Activated CD4-positive, CD25-positive, alpha-beta regulatory T cell treated with anti-CD3 and anti-CD28 coated beads, Interleukin-2, amount 50 U/mL, for 16 hours (primary cell): ENCODE measurements around the gene RNASE7.

Experiments used
- DNase-seq: peaks from one replicate; pipeline ENCODE4 v3.0.0-alpha.2; 2020; ENCODE audit warnings: low read depth, low spot score

Gene RNASE7

DNA sequence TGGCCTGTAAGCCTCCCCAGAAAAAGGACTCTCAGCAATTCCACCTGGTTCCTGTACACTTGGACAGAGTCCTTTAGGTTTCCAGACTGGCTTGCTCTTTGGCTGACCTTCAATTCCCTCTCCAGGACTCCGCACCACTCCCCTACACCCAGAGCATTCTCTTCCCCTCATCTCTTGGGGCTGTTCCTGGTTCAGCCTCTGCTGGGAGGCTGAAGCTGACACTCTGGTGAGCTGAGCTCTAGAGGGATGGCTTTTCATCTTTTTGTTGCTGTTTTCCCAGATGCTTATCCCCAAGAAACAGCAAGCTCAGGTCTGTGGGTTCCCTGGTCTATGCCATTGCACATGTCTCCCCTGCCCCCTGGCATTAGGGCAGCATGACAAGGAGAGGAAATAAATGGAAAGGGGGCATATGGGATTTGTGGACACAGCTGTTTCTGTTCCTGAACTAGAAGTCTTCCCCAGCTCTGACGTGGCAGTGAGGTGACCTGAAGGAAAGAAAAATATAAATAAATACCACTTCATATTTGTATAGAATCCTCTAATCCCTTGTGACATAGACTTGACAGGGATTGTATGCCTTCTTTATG, 1.3 kb downstream of the RNASE7 start:
- DNase-seq, result no peak

DNA sequence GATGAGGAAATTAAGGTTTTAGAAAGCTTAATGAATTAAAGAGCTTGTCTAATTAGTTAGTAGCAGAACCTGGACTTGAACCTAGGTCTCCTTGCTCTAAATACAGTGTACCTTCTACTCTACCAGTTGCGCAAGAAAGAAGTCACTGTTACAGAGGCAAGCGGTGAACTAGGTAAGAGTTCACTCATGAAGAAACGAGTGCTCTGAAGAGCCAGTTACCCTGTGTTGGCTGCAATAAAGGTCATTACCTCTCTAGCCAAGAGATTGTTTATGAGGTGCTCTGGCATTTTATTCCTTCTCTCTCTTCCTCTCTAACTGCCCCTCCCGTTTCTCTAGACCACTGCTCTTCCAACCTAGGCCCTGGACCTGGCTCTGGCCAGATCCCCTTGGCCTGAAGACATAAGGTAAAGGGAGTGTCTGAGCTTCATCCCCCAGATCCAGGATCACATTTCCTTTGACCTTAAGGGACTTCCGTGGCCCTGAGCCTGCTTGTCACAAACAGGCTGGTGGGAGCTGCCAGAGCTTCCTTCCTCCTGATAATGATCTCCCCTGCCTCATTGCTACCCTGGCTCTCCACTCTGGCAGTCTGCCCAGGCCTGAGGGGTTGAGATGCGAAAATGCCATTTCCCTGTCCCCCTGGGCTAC, 1.9 kb downstream of the RNASE7 start:
- no peak for DNase-seq

DNA sequence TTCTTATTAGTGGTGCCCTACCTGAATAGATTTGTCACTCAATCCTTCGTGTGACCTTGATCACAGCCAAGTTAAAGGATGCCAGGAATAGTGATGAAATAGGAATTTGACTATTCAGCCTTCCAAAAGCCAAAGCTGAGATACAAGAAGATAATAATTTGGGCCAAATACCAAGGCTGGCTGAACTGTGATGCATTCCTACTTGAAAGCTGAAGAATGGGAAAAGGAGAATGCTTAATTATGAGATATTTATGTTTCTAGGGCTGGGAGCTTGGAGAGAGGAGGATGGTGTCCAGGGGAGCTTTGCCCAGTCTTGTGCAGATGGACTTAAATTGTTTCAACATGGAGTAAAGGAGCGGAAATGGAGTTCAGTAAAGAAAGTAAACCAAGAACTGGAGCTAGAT, 5.2 kb downstream of the RNASE7 start:
- no peak for DNase-seq

DNA sequence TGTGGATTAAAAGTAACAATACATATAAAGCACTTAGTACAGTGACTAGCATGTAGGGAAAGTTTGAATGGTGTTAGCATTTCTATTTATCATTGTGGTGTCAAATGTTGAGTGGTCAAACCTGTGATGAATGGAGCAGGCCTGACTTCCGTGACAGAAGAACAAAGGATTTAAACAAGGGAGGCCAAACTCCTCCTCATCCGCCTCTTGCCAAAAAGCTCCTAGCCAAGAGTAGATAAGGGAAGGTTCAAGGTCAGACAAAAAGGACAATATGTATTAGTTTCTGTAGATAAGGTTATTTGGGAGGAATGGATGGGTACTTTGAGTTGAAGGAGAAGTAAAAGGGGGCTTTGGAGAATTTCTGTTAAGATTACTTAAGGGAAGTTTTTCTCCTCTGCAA, 6.5 kb downstream of the RNASE7 start:
- DNase-seq, result no peak

DNA sequence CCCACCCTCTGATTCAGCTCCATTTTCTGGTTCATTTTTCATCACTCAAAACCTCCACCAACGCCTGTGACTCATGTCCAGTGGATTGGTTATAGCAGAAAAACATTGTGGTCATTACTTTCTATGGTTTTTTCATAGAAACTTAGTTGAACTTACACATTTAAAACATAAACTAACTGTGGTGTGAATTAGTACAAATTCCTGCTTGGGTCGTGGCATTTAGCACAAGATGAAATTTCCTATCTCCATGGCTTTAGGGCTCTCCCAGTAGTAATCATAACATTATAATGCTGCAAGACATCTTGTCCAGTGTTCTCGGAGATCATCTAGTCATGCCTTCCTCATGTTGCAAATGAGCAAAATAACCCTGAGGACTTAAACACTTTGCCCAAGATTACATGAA, 7.1 kb downstream of the RNASE7 start:
- no peak for DNase-seq

DNA sequence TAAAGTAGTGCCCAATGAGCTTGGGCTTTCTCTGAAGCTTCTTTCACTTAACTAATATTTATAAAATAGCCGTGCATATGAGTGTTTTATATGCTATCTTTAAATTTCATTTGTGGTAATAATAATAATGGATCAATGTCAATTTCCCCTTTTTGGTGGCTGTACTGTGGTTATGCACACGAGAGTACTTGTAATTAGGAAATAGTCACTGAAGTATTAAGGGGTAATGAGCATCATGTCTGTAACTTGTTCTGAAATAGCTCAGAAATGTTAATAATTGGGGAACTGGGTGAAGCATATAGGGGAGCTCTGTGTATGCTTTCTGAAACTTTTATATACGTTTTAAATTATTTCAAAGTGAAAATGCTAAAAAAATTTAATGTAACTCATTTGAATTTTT, 8.4 kb downstream of the RNASE7 start:
- no peak for DNase-seq

DNA sequence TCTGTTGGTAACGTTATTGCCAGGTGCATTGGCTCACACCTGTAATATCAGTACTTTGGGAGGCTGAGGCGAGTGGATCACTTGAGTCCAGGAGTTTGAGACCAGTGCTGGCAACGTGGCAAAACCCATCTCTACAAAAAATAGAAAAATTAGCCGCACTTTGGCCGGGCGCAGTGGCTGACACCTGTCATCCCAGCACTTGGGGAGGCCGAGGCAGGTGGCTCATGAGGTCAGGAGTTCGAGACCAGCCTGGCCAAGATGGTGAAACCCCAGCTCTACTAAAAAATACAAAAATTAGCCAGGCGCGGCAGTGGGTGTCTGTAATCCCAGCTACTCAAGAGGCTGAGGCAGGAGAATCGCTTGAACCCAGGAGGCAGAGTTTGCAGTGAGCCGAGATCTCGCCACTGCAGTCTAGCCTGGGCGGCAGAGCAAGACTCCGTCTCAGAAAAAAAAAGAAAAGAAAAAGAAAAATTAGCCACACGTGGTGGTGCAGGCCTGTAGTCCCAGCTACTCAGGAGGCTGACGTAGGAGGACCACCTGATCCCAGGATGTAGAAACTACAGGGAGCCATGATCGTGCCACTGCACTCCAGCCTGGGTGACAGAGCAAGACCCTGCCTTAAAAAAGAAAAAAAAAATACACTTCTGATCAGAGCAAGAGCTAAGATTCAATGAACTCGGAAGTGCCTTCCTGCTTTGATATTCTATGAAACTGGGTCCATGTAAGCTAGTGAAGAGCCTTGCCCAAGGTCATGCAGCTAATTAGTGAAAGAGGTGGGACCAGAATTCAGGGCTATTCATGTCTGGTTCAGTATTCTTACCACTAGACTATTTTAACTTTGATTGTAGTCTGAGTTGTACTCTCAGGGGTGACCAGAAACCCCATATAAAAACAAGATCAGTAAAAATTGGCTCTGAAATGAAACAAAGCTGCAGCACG, 11.3 kb downstream of the RNASE7 start:
- no peak for DNase-seq

DNA sequence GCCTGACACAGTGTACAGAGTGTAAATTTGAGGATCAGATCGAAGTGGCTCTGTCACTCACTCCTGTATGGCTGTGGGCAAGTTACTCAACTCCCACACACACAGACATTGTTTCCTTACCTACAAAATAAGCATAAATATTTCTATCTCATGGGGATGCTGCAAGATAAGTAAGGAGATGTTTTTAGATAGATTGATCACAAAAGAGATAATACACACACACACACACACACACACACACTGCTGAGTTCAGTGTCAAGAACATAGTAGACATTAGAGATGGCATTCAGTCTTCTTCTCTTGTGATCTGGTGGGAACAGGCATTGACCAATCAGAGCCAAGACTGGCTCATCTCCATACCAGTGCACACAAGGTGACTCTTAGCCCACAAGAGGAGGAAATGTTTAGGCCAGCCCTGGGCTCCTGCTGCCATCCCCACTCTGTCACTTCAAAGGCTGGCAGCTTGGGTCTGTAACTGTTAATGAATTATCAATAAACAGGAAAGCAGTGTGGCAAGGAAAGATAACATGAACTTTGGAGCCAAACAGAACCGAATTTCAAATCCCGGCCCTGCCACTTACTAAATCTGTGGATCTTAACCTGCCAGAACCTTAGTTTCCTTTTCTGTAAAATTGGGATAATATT, 12.1 kb downstream of the RNASE7 start:
- DNase-seq, result no peak

DNA sequence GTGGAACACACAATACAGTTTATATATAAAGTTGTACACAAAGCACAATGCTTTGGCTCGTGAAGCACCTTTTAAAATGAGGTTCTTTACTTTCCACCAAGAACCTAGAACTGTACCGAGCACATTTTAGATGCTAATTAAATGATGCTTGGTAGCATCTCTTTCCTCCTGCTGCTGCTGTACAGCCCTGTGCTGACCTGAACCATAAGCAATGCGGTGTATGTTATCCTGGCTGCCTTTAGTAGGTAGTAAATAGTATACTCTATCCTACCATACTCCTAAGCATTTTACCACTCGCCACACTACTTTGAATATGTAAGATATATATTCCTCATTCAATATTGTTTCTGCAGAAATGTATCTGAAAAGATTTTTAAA, 12.6 kb downstream of the RNASE7 start:
- no peak for DNase-seq

DNA sequence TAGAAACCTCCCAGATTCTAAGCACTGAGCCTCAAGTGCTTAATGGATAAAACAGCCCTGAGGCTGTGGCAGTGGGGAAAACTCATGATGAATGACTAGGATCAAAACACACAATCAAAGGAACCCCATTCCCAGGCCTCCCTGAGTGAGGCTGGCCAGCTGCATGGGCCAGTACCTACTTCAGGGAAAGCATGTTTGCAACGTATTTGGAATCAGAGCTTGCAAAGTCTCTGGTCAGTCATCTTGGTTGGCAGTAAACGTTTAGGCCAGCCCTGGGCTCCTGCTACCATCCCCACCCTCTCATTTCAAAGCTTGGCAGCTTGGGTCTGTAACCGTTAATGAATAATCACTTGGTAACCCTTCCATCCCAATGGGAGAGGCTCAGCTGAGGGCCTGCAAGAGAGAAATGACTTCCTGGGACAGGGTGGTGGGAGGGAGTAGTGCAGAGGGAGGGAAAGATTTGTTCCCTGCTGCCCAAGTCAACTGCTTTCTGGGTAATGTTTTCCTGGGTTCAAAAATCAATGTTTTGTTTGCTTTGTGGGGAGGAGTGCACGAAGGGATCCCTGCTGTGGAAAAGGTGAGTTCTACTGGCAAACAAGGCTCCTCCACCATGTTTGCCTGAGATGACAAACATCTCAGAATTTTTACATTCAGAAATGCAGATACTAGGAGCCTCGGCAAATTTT, 13.4 kb downstream of the RNASE7 start:
- no peak for DNase-seq

DNA sequence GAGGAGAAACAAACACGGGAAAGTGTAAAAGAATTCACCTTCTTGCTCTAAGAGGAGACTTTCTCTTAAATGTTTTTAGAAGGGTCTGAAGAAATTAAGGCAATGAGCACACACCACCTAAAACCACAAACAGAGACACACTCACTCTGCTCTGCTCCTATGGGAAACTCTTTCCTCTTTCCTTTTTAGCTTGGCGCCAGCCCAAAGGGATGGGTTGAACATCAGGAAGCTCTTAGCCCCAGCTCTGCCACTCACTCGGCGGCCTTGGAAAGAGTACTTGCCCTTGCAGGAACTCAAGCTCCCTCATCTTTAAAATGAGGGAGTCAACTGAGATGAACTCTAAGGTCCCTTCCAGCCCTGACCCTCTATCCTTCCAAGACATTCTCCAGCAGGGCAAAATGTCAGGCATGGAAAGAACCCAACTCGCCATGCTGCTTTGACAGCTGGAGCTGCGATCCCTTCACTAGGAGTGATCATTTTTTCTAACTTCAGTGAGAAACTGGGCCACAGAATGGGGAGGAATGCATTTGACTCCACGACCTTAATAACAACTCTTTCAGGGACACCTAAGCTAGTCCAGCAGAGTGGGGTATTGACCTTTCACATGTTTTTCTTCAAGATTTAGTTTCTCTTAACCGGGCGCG, 14.5 kb downstream of the RNASE7 start:
- DNase-seq, result no peak

DNA sequence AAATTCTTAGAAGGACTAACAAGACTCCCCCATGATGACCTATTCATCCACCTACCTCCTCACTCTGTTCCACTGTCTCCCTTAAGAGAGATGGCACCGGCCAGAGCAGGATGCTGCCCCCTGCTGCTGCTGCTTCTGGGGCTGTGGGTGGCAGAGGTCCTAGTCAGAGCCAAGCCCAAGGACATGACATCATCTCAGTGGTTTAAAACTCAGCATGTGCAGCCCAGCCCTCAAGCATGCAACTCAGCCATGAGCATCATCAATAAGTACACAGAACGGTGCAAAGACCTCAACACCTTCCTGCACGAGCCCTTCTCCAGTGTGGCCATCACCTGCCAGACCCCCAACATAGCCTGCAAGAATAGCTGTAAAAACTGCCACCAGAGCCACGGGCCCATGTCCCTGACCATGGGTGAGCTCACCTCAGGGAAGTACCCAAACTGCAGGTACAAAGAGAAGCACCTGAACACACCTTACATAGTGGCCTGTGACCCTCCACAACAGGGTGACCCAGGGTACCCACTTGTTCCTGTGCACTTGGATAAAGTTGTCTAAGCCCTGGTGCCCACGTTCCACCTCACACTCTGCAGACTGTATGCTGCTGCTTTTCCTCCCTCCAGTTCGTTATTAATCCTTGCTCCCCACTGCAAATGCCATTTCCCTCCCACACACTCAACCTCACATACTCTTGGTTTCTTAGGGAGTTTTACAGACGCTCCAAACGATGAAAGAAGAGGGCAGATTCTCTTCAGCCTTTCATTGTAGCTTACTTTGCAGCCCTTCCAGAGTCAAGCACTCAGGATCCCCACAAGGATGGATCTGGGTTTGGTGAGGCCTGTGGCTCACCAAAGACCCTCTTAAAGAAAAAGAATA, 15.9 kb downstream of the RNASE7 start, which contains the start of gene RNASE8:
TSS of gene RNASE8 (plus strand) at position 20 of the 873 bp plus-strand sequence. CDS start at position 91, 71 bp downstream.
- DNase-seq, result no peak

DNA sequence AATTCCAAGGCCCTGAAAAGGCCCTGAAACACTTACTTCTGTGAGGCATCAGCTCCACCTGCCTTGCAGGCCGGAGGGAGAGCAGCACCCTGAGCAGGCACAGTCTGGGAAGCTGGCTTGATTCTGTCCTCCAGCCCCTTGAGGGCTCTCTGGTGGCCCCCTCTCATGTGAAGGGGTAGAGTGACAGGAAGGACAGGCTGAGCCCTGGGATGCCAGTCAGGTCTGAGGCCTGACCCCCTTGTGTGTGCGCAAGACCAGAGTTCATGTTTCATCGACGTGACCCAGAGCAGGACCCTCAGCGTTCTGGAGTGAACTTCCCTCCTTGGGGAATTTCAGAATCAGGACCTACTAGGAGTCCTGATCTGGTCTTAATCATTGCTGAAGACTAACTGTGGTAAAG, 16.7 kb downstream of the RNASE7 start:
- DNase-seq, result no peak

DNA sequence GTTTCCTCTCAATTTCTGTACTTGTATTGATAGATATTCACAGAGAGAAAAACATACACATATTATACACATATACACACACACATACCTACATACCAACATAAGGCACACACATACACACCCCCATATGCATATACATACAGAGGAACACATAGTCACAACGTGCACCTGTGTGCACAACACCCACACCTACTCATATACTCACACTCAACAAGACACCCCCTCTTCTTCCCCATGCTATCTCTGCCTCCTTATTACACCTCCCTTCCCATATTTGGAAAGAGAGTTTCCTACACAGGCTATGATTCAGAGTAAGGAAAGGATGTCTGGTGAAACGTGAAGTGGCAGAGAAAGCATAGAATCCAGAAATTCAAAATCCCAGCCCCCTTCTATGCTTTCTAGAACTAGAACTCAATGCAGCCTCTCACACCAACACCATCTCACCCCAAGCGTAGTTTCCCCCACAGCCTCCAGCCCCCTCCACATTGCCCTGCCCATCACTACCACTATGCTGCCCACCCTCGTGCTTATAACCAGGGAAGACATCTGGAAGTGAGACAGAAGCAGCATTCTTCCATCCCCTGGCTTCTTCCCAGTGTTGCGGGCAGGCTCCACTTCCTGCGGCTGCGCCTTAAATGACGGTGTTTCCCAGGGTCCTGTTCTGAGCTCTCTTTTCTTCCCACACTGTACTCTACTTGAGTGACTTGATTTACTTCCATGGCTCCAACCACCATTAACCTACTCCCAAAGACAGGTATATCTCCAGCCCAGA, 17.9 kb downstream of the RNASE7 start:
- no peak for DNase-seq

DNA sequence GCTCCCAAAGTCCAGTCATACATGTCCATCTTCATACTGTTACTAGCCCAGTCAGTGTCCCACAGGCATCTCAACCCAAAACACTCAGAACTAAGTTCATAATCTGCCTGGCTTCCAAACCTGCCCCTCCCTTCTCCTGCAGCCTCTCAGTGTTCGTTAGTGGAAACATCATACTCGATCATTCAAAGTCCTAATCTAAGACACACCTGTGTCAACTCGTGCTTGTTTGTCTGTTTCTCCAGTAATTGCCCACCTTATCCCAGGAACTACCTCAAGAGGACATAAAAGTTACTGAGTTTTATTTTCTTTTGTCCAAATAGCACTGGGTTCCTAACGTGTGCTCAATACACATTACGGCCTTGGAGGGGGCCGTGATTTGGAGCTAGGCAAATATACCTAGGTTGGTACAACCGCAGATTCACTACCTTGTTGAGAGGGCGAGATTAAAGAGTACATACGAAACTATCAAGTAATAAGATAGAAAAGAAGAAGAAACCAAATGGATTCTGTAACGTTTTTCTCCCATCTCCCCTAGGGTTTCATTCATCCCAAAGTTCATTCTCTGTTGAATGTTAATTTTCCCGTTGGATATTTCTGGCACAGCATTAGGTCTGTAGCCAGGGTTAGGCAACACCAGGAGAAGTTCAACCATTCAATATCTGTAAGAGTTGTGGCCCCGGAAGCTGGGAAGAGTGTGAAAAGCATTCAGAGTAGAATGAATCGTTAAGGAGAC, 18.6 kb downstream of the RNASE7 start:
- no peak for DNase-seq

DNA sequence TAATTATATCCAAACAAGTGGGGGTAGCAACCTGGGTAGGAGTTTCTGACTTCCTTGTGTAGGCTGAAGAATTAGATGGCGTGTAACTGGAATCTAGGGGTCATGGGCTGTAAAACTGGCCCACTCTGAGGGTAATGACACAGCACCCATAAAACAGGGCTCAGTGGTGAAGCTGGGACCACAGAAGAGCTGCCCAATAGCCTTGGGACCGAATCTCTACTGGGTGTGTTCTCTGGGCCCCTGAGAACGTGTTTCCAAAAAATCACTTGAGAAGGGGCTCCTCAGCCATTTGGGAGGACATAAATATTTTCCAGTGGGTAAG, 19.1 kb downstream of the RNASE7 start:
- no peak for DNase-seq

DNA sequence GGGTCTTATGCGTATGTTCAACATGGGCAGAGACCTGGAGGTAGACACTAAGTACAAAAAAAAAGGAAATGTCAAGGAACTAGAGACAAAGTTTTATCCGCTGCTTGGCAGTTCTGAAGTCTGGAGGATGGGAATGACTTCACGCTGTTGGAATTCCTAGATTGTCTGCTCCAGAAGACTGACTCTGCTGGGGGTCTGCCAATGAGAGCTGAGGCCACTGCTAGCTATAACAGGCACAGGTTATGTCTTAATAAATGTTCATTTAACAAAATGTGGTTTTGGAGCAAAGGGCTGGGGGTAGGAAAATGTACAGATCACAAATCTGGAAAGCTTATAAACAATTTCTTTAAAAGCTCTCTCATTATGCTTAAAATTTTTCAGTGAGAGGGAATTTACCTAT, 21.3 kb downstream of the RNASE7 start:
- DNase-seq, result no peak

DNA sequence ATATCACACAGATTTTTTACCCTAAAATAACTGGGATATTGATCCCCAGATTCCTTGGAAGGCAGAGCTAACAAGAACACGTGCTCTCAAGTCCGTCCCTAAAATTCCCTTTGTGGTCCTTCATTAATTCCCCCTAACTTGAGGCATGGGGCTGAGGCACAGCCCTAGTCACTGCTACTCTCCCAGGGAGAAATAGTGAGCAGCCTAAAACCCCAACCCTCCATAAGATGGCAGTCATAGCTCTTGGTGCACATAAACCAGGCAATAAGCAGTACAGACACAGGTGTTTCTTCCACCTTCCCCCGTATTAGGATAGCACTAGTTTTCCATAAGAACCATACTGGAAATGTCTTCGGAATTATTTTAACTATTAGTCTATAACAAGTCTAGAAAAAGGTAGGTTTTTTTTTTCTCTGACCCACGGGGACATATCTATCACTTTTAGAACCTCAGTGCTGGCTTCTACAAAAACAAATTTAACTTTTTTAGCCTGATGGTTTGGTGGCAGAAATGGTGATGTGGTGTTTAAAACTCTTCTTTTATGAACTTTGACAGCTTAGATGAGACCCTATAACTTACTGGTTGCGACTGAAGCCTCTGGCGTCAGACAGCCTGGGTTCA, 24.8 kb downstream of the RNASE7 start:
- DNase-seq, result no peak
